ENCODE measurements around the gene RDH14.

The RDH14 gene

DNA sequence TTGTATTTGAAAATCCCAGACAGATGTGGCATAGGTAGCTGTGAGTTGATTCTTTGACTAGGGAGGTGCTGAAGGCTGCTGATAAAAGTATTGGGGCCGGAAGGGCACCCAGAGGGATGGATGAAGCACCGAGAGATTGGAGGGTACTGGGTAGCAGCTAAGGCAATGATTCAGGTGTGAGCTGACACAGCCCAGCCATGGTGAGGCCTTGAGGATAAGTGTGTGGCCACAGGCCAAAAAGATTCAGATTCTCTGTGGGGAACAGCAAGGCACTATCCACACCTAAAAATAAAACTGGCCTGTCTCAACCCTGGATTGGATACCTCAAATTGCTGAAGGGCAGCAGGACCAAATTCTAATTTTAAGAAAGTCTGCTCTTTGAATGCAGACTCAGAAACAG lies 35.2 kb downstream of the RDH14 start:
- Histone ChIP-seq H3K27ac (no peak overlapping the region), H3K36me3 (no peaks in the 10 kb centered on the region), H3K4me1 (peaks cover 0 to 7% (median 3%) of the 10 kb centered on the region in 4 donors), H3K4me3 (no peak overlapping the region), H3K27me3 (no peaks in the 10 kb centered on the region), H3K9me3 (no peaks in the 10 kb centered on the region)
- intact Hi-C loops (cut with DNase I; ENCODE audit: low total_unique reads): no loop called here
- no peak for DNase-seq
- TF ChIP-seq, protein P1, sequence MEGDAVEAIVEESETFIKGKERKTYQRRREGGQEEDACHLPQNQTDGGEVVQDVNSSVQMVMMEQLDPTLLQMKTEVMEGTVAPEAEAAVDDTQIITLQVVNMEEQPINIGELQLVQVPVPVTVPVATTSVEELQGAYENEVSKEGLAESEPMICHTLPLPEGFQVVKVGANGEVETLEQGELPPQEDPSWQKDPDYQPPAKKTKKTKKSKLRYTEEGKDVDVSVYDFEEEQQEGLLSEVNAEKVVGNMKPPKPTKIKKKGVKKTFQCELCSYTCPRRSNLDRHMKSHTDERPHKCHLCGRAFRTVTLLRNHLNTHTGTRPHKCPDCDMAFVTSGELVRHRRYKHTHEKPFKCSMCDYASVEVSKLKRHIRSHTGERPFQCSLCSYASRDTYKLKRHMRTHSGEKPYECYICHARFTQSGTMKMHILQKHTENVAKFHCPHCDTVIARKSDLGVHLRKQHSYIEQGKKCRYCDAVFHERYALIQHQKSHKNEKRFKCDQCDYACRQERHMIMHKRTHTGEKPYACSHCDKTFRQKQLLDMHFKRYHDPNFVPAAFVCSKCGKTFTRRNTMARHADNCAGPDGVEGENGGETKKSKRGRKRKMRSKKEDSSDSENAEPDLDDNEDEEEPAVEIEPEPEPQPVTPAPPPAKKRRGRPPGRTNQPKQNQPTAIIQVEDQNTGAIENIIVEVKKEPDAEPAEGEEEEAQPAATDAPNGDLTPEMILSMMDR (IDR thresholded peaks at IDR 0.05): no peak

DNA sequence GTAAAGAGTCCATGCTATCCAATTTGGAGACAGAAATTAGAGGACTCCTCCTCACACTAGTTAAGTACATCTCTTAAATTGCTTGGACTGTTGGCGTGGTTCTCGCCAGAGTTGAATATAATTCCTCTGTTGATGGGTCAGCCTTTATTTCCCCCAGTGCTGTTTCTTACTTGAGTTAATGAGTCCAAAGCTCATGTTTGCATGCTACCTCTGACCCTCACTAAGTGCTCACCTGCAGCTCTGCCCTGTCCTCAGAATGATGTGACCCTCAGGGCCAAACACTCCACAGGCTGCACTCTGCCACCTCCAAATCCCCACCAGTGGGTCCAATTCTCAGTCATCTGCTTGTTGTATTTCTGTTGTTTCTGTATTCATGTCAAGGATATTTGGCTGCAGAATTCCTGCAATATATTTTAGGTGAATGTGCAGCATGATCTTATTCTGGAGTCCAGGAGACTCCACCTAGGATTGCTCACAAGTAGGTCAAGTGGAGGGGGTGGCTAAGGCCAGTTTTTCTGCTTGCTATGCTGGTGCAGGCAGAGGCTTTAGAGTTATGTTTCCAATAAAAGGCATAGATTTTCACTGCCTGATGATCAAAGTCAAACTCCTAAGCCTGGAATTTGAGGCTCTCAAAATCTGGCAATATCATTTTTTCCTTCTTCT lies 37.8 kb downstream of the RDH14 start:
- Histone ChIP-seq H3K4me3 (no peak overlapping the region), H3K4me1 (peaks cover 0 to 30% (median 18%) of the 10 kb centered on the region in 4 donors), H3K27me3 (no peaks in the 10 kb centered on the region), H3K27ac (no peak overlapping the region), H3K9me3 (no peaks in the 10 kb centered on the region), H3K36me3 (no peaks in the 10 kb centered on the region)
- intact Hi-C loops (cut with DNase I; ENCODE audit: low total_unique reads): loop anchor here (5.0 kb wide), 4 partner anchors 85 to 1340 kb away; no protein-coding TSS in a partner anchor
- TF ChIP-seq, protein P1 (IDR thresholded peaks at IDR 0.05): no peak
- no peak for DNase-seq

DNA sequence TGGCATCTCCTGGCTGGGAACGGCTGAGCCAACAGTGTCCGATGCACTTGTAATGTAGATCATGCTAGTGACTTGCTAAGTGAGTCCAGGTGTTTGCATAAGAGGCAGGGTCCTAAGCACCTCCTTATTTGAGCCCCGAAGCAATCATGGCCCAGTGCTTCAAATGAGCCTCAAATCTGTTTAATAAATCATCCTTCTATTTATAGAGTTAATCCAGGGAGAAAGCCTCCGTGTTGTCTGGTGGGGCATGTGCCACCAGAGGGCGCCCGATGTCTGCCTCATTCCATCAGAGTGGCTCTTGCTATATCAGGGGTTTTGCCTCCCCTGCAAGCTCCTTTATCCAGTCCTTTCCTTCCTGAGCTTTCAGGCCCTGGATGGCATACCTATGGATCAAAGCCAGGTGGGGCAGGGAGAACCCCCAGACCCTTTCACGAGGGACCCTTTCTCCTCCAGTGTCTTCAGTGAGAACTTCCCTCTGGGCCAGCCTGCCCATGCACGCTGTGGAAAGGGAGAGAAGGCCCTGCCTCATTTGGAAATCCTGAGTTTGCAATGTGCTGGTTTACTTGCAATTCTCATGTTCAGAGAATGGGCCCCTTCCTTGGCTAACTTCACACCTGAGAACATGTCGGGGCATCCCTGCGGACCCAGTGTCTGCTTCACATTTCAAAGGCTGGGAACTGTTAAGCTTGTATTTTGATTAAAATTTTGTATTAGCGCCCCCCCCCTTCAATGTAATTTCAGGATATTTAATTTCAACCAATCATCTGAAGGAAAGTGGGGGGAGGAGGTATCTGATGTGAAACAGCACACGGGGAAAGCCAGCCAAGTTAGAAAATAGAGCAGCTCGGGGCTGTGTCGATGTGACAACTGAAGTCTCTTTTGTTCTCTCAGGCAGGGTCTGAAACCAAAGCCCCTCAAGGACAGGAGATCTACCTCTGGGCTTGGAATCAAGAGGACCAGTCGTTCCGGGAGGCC lies 39.7 kb downstream of the RDH14 start:
- peak; percentile 88 to 93 for DNase-seq
- H3K4me1 ChIP-seq: peaks cover 0 to 39% (median 23%) of the 10 kb centered on the region in 4 donors
- no peak overlapping the region for H3K4me3 ChIP-seq

DNA sequence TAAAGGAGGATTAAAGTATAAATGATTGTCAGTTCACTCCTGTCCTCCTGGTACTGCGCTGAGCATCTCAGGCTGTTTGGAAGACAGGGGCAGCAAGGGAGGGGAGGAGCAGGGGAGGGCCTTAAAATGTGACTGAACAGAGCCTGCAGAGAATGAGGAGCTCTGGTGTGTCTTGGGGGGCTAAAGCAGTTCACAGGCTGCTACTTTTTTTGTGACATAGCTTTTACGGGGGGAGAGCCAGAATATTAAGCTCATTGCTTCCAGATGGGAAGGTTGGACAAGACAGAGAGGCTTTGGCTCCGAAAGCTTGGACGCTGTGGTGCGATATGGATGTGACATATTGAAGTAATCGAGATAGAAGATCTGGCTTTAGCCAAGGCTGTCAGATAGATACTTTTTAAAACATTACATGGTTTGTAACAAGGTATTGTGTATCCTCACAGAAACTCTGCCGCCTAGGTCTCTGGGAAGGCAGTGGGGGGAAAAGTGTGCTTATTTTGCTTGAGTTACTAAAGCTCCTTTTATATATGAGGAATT lies 40.5 kb downstream of the RDH14 start:
- peaks cover 0 to 47% (median 30%) of the 10 kb centered on the region in 4 donors for H3K4me1 ChIP-seq
- H3K9me3 ChIP-seq: no peaks in the 10 kb centered on the region
- TF ChIP-seq, protein P1 (IDR thresholded peaks at IDR 0.05): no peak
- H3K27ac ChIP-seq: peak overlapping the region; percentile 70 to 76
- no peaks in the 10 kb centered on the region for H3K36me3 ChIP-seq
- no peak for DNase-seq
- intact Hi-C loops (cut with DNase I; ENCODE audit: low total_unique reads): loop anchor here (5.0 kb wide), 4 partner anchors 83 to 1342 kb away; no protein-coding TSS in a partner anchor
- no peak overlapping the region for H3K4me3 ChIP-seq
- H3K27me3 ChIP-seq: no peaks in the 10 kb centered on the region

More for the DNA sequence above, 39.7 kb downstream of the RDH14 start:
- Histone ChIP-seq H3K36me3 (no peaks in the 10 kb centered on the region), H3K9me3 (no peaks in the 10 kb centered on the region), H3K27me3 (no peaks in the 10 kb centered on the region), H3K27ac (peak overlapping the region; percentile 70 to 76)
- intact Hi-C loops (cut with DNase I; ENCODE audit: low total_unique reads): loop anchor here (5.0 kb wide), 4 partner anchors 83 to 1342 kb away; no protein-coding TSS in a partner anchor
- TF ChIP-seq, protein P1 (IDR thresholded peaks at IDR 0.05): peak; percentile 92 to 93

All from tibial artery (tissue), 4 donors.